ENCODE data around the gene NCAPD2. TPM values are rescaled to one million over a fixed set of nuclear protein-coding genes. Genes with fewer than 3 reads are reported as not detected.

Gene NCAPD2
- total RNA-seq, 1 experiment from 2014 or later = 94.7 TPM

DNA sequence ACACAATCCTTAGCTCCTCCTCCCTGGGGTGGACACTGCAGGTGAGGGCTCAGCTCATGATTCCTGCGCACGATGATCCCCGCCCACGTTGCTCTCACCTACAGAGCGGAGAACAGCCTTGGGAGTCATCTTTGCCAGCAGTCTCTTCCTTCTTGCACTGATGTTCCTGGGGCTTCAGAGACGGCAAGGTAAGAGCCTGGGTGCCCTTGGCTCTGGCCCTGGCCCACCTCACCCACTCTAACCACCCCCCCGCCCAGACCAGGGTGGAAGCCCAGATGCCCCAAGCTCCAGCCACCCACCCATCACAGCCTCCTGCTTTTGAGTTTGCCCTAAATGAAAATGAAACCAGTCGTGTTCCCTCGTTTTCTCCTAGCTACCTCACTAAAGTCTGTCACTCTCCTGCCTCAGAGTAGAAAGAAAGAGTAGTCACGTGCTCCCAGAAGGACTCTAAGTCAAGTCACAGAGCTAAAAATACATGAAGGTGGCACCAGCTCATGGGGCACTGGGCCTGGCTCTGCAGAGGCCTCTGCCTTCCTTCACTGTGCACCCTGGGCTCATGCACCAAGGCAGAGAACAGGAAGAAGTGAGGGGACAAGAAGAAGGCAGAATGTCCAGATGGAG is 33.0 kb upstream of the NCAPD2 start:
- H3K36me3 Mint-ChIP-seq (ENCODE audit: insufficient read depth, unreplicated experiment) = peaks cover 46% of the 10 kb centered on the region
- intact Hi-C loops (cut with micrococcal nuclease; ENCODE audit: unreplicated experiment) = no loop called here
- no peaks in the 10 kb centered on the region for H3K9me3 Mint-ChIP-seq (ENCODE audit: low read depth, unreplicated experiment)
- H3K27ac Mint-ChIP-seq (ENCODE audit: unreplicated experiment) = no peak overlapping the region
- no peak for DNase-seq
- BruUV-seq (replicated peaks) = no TSS peak
- H3K4me1 Mint-ChIP-seq (ENCODE audit: low read depth, unreplicated experiment) = no peaks in the 10 kb centered on the region
- H3K27me3 Mint-ChIP-seq (ENCODE audit: unreplicated experiment) = no peaks in the 10 kb centered on the region
- no peak overlapping the region for H3K4me3 Mint-ChIP-seq (ENCODE audit: low read depth, unreplicated experiment)
- CTCF ChIA-PET = no interaction called here
- no peak for TF ChIP-seq CTCF (IDR thresholded peaks at IDR 0.05; ENCODE audit: unreplicated experiment)

GRCh38 chr12:6461401-6462233 is 32.3 kb upstream of the NCAPD2 start:
- H3K9me3 Mint-ChIP-seq (ENCODE audit: low read depth, unreplicated experiment) = no peaks in the 10 kb centered on the region
- H3K4me1 Mint-ChIP-seq (ENCODE audit: low read depth, unreplicated experiment) = no peaks in the 10 kb centered on the region
- no TSS peak for BruUV-seq (replicated peaks)
- H3K27me3 Mint-ChIP-seq (ENCODE audit: unreplicated experiment) = no peaks in the 10 kb centered on the region
- no peak for DNase-seq
- no peak overlapping the region for H3K27ac Mint-ChIP-seq (ENCODE audit: unreplicated experiment)
- CTCF ChIA-PET = no interaction called here
- TF ChIP-seq CTCF (IDR thresholded peaks at IDR 0.05; ENCODE audit: unreplicated experiment) = no peak
- H3K4me3 Mint-ChIP-seq (ENCODE audit: low read depth, unreplicated experiment) = no peak overlapping the region
- peaks cover 50% of the 10 kb centered on the region for H3K36me3 Mint-ChIP-seq (ENCODE audit: insufficient read depth, unreplicated experiment)
- intact Hi-C loops (cut with micrococcal nuclease; ENCODE audit: unreplicated experiment) = no loop called here

DNA sequence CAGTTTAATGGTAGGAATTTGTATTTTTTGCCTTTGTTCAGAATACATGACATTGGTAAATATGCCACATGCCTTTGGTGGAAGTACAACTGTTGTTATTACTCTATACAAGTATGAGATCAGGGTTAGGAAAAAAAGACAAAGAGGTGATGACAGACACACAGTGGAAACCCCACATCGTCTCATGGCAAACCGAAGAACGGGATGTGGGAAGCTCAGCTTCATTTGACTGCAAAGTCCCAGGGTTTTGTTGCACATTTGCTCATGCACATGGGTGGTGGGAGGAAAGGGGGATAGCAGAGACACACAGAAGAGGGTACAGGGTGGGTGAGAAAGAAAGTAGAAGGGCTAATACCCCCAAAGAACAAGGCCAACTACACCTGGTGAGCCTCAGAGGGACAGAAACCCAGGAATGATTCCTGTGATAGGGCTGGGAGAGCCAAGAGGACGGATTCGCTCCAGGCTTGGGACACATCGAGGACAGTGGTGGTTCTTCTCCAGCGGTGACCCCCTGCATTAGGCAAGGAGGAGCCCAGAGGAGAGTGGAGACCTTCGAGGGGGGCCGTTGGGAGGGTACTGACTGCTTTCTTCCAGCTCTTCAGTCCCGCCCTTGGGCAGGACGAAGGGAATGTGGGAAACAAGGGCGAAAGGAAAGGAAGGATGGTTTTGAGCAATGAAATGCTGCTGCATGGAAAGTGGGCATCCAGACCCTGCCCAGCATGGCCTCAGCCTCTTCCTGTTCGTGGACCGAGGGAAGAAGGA is 31.5 kb upstream of the NCAPD2 start:
- no peak for DNase-seq
- TF ChIP-seq CTCF (IDR thresholded peaks at IDR 0.05; ENCODE audit: unreplicated experiment) = no peak
- no peak overlapping the region for H3K4me3 Mint-ChIP-seq (ENCODE audit: low read depth, unreplicated experiment)
- CTCF ChIA-PET = no interaction called here
- no TSS peak for BruUV-seq (replicated peaks)
- intact Hi-C loops (cut with micrococcal nuclease; ENCODE audit: unreplicated experiment) = no loop called here
- no peaks in the 10 kb centered on the region for H3K27me3 Mint-ChIP-seq (ENCODE audit: unreplicated experiment)
- peaks cover 50% of the 10 kb centered on the region for H3K36me3 Mint-ChIP-seq (ENCODE audit: insufficient read depth, unreplicated experiment)
- no peaks in the 10 kb centered on the region for H3K4me1 Mint-ChIP-seq (ENCODE audit: low read depth, unreplicated experiment)
- H3K27ac Mint-ChIP-seq (ENCODE audit: unreplicated experiment) = no peak overlapping the region
- H3K9me3 Mint-ChIP-seq (ENCODE audit: low read depth, unreplicated experiment) = no peaks in the 10 kb centered on the region

GRCh38 chr12:6463216-6463615 is 30.7 kb upstream of the NCAPD2 start:
- BruUV-seq (replicated peaks) = no TSS peak
- Mint-ChIP-seq H3K27ac (ENCODE audit: unreplicated experiment) (no peak overlapping the region), H3K27me3 (ENCODE audit: unreplicated experiment) (no peaks in the 10 kb centered on the region), H3K9me3 (ENCODE audit: low read depth, unreplicated experiment) (no peaks in the 10 kb centered on the region), H3K36me3 (ENCODE audit: insufficient read depth, unreplicated experiment) (peaks cover 50% of the 10 kb centered on the region), H3K4me1 (ENCODE audit: low read depth, unreplicated experiment) (no peaks in the 10 kb centered on the region), H3K4me3 (ENCODE audit: low read depth, unreplicated experiment) (no peak overlapping the region)
- no peak for DNase-seq
- no peak for TF ChIP-seq CTCF (IDR thresholded peaks at IDR 0.05; ENCODE audit: unreplicated experiment)
- intact Hi-C loops (cut with micrococcal nuclease; ENCODE audit: unreplicated experiment) = no loop called here
- CTCF ChIA-PET = no interaction called here

Measured in Calu3 (cell line).